CD8-positive, alpha-beta memory T cell (primary cell): ENCODE results near the gene CFAP92. TPM values are rescaled to one million over a fixed set of nuclear protein-coding genes. Genes with fewer than 3 reads are reported as not detected.

Source experiments
- CTCF ChIA-PET: fragments of 350-600 bp; sonication (Branson Sonifier 250); formaldehyde crosslinking; loops from one replicate; lab custom pipeline; 2021; ENCODE audit warnings: antibody characterized with exemption; lab: Charles Lee
- POLR2A ChIA-PET: fragments of 350-600 bp; sonication (Branson Sonifier 250); formaldehyde crosslinking; loops from one replicate; lab custom pipeline; 2021; ENCODE audit warnings: antibody characterized with exemption; lab: Charles Lee
- DNase-seq, 5 donors: peaks; one replicate each; pipeline versions ENCODE4 v3.0.0 to v3.0.0-alpha.2; 2020 to 2022; ENCODE audit warnings: mixed read lengths in 1 of 5
- H3K27ac ChIP-seq: one replicate; pipeline ENCODE4 v1.7.0; 2013; ENCODE audit warnings: low read depth, mild to moderate bottlenecking, low read length, moderate library complexity
- H3K27me3 ChIP-seq: 2 replicates; pipeline ENCODE4 v1.7.0; 2013; ENCODE audit warnings: low read length, mild to moderate bottlenecking; ENCODE audit not compliant: insufficient read depth, poor library complexity, severe bottlenecking
- H3K36me3 ChIP-seq: 2 replicates; pipeline ENCODE4 v1.7.0; 2013; ENCODE audit warnings: mild to moderate bottlenecking, low read length, moderate library complexity; ENCODE audit not compliant: insufficient read depth
- H3K4me1 ChIP-seq: 2 replicates; pipeline ENCODE4 v1.7.0; 2013; ENCODE audit warnings: mild to moderate bottlenecking, low read length, moderate library complexity; ENCODE audit not compliant: insufficient read depth
- H3K4me3 ChIP-seq: 2 replicates; pipeline ENCODE4 v1.7.0; 2013; ENCODE audit warnings: mild to moderate bottlenecking, low read length
- H3K9me3 ChIP-seq: 2 replicates; pipeline ENCODE4 v1.7.0; 2013; ENCODE audit warnings: mild to moderate bottlenecking, low read length
- H3K27ac Mint-ChIP-seq, 8 donors: one replicate each; pipeline ENCODE4 v1.8.0; 2020 to 2021; ENCODE audit warnings: mixed read lengths in 8 of 8, mild to moderate bottlenecking in 6 of 8, inconsistent platforms in 3 of 8, moderate library complexity in 3 of 8
- H3K27me3 Mint-ChIP-seq, 2 donors: one replicate each; pipeline ENCODE4 v1.8.0; 2020 to 2021; ENCODE audit warnings: mixed read lengths in 2 of 2, mild to moderate bottlenecking in 1 of 2, moderate library complexity in 1 of 2
- H3K36me3 Mint-ChIP-seq, 3 donors: one replicate each; pipeline ENCODE4 v1.8.0; 2020 to 2021; ENCODE audit warnings: mixed read lengths in 3 of 3, inconsistent platforms in 1 of 3, mild to moderate bottlenecking in 1 of 3
- H3K4me1 Mint-ChIP-seq, 3 donors: one replicate each; pipeline ENCODE4 v1.8.0; 2020 to 2021; ENCODE audit warnings: mixed read lengths in 3 of 3, inconsistent platforms in 1 of 3, mild to moderate bottlenecking in 1 of 3
- H3K4me3 Mint-ChIP-seq, 7 donors: one replicate each; pipeline ENCODE4 v1.8.0; 2020 to 2021; ENCODE audit warnings: mixed read lengths in 7 of 7, mild to moderate bottlenecking in 6 of 7, moderate library complexity in 4 of 7, inconsistent platforms in 2 of 7
- H3K9me3 Mint-ChIP-seq, 5 donors: one replicate each; pipeline ENCODE4 v1.8.0; 2020 to 2022; ENCODE audit warnings: mixed read lengths in 5 of 5, mild to moderate bottlenecking in 3 of 5, moderate library complexity in 2 of 5, inconsistent platforms in 1 of 5
- polyA plus RNA-seq: library from polyadenylated mRNA; unstranded; fragments of 300-500 nt; fragmentation: Illumina TruSeq; gene quantifications from one replicate; pipeline ENCODE4 v1.2.3, GENCODE V29; 2021
- total RNA-seq, 2 experiments: library from RNA; stranded (reverse); gene quantifications; one replicate each; pipeline ENCODE4 v1.2.3, GENCODE V29; 2021

Gene CFAP92
- total and polyA plus RNA-seq, 3 experiments from 2014 or later = 0.13 to 0.24 TPM; not detected in 1

GRCh38 chr3:128908951-128909350, 84.9 kb downstream of the CFAP92 start:
- no peaks in the 10 kb centered on the region for H3K4me1 Mint-ChIP-seq
- Histone ChIP-seq H3K9me3 (no peaks in the 10 kb centered on the region), H3K4me3 (no peak overlapping the region), H3K4me1 (no peaks in the 10 kb centered on the region), H3K27ac (no peak overlapping the region), H3K27me3 (no peaks in the 10 kb centered on the region), H3K36me3 (peaks cover 65% of the 10 kb centered on the region)
- CTCF ChIA-PET = no interaction called here
- no peak overlapping the region for H3K27ac Mint-ChIP-seq
- H3K36me3 Mint-ChIP-seq = peaks cover 3 to 96% (median 21%) of the 10 kb centered on the region in 3 donors
- H3K27me3 Mint-ChIP-seq = no peaks in the 10 kb centered on the region
- DNase-seq = no peak
- H3K9me3 Mint-ChIP-seq = no peaks in the 10 kb centered on the region
- POLR2A ChIA-PET = no interaction called here
- H3K4me3 Mint-ChIP-seq = no peak overlapping the region

GRCh38 chr3:128907706-128908445, 86.0 kb downstream of the CFAP92 start:
- no peaks in the 10 kb centered on the region for H3K27me3 ChIP-seq
- Mint-ChIP-seq H3K27me3 (no peaks in the 10 kb centered on the region), H3K4me3 (no peak overlapping the region), H3K36me3 (peaks cover 3 to 95% (median 19%) of the 10 kb centered on the region in 3 donors), H3K4me1 (no peaks in the 10 kb centered on the region), H3K9me3 (no peaks in the 10 kb centered on the region), H3K27ac (no peak overlapping the region)
- no peaks in the 10 kb centered on the region for H3K4me1 ChIP-seq
- H3K36me3 ChIP-seq = peaks cover 71% of the 10 kb centered on the region
- POLR2A ChIA-PET = no interaction called here
- CTCF ChIA-PET = no interaction called here
- H3K9me3 ChIP-seq = no peaks in the 10 kb centered on the region
- H3K27ac ChIP-seq = no peak overlapping the region
- no peak overlapping the region for H3K4me3 ChIP-seq
- DNase-seq = no peak

- H3K9me3 ChIP-seq = no peaks in the 10 kb centered on the region
- H3K27me3 ChIP-seq = no peaks in the 10 kb centered on the region
- ChIA-PET POLR2A (no interaction called here), CTCF (no interaction called here)
- no peaks in the 10 kb centered on the region for H3K4me1 Mint-ChIP-seq
- no peak overlapping the region for H3K4me3 ChIP-seq
- no peak overlapping the region for H3K27ac ChIP-seq
- no peaks in the 10 kb centered on the region for H3K9me3 Mint-ChIP-seq
- no peak for DNase-seq
- no peaks in the 10 kb centered on the region for H3K4me1 ChIP-seq
- peak overlapping the region in 2 of 8 donors; percentile 82 to 88 for H3K27ac Mint-ChIP-seq
- H3K36me3 Mint-ChIP-seq = peaks cover 3 to 93% (median 11%) of the 10 kb centered on the region in 3 donors
- H3K4me3 Mint-ChIP-seq = no peak overlapping the region
- H3K36me3 ChIP-seq = peaks cover 68% of the 10 kb centered on the region
- no peaks in the 10 kb centered on the region for H3K27me3 Mint-ChIP-seq
These were observed 86.9 kb downstream of the CFAP92 start for GRCh38 chr3:128906804-128907525.

GRCh38 chr3:128906031-128906803, 87.7 kb downstream of the CFAP92 start:
- Mint-ChIP-seq H3K4me1 (no peaks in the 10 kb centered on the region), H3K27me3 (no peaks in the 10 kb centered on the region), H3K4me3 (no peak overlapping the region), H3K36me3 (peaks cover 3 to 94% (median 11%) of the 10 kb centered on the region in 3 donors), H3K9me3 (no peaks in the 10 kb centered on the region), H3K27ac (peak overlapping the region in 2 of 8 donors; percentile 3 to 82)
- DNase-seq = no peak
- Histone ChIP-seq H3K4me3 (no peak overlapping the region), H3K9me3 (no peaks in the 10 kb centered on the region), H3K4me1 (no peaks in the 10 kb centered on the region), H3K27ac (no peak overlapping the region), H3K27me3 (no peaks in the 10 kb centered on the region), H3K36me3 (peaks cover 72% of the 10 kb centered on the region)
- CTCF ChIA-PET = no interaction called here
- POLR2A ChIA-PET = no interaction called here

- no peak overlapping the region for H3K4me3 Mint-ChIP-seq
- CTCF ChIA-PET = no interaction called here
- POLR2A ChIA-PET = no interaction called here
These were observed 90.4 kb downstream of the CFAP92 start for GRCh38 chr3:128903501-128903900.

GRCh38 chr3:128902426-128902825, 91.5 kb downstream of the CFAP92 start:
- H3K9me3 ChIP-seq = no peaks in the 10 kb centered on the region
- peaks cover 5 to 92% (median 31%) of the 10 kb centered on the region in 3 donors for H3K36me3 Mint-ChIP-seq
- no peak overlapping the region for H3K27ac Mint-ChIP-seq
- H3K27me3 Mint-ChIP-seq = no peaks in the 10 kb centered on the region
- no peak for DNase-seq
- H3K36me3 ChIP-seq = peaks cover 63% of the 10 kb centered on the region
- POLR2A ChIA-PET = no interaction called here
- H3K27ac ChIP-seq = no peak overlapping the region
- H3K4me1 Mint-ChIP-seq = no peaks in the 10 kb centered on the region
- no peak overlapping the region for H3K4me3 Mint-ChIP-seq
- no peak overlapping the region for H3K4me3 ChIP-seq
- no peaks in the 10 kb centered on the region for H3K4me1 ChIP-seq
- no peaks in the 10 kb centered on the region for H3K27me3 ChIP-seq
- no peaks in the 10 kb centered on the region for H3K9me3 Mint-ChIP-seq
- CTCF ChIA-PET = interaction anchor here (1.0 kb wide), 1 partner anchor 108 kb away, joined by 3 read pairs; no protein-coding TSS in a partner anchor

More at GRCh38 chr3:128903501-128903900, 90.4 kb downstream of the CFAP92 start:
- Histone ChIP-seq H3K9me3 (no peaks in the 10 kb centered on the region), H3K27ac (no peak overlapping the region), H3K36me3 (peaks cover 70% of the 10 kb centered on the region), H3K4me1 (no peaks in the 10 kb centered on the region), H3K4me3 (no peak overlapping the region), H3K27me3 (no peaks in the 10 kb centered on the region)
- H3K27me3 Mint-ChIP-seq = no peaks in the 10 kb centered on the region
- no peaks in the 10 kb centered on the region for H3K4me1 Mint-ChIP-seq
- no peak overlapping the region for H3K27ac Mint-ChIP-seq
- peaks cover 3 to 95% (median 27%) of the 10 kb centered on the region in 3 donors for H3K36me3 Mint-ChIP-seq
- DNase-seq = no peak
- H3K9me3 Mint-ChIP-seq = no peaks in the 10 kb centered on the region

GRCh38 chr3:128895843-128896697, 97.8 kb downstream of the CFAP92 start:
- no peaks in the 10 kb centered on the region for H3K9me3 ChIP-seq
- Mint-ChIP-seq H3K4me1 (peaks cover 2 to 4% (median 3%) of the 10 kb centered on the region in 3 donors), H3K36me3 (peaks cover 5 to 86% (median 43%) of the 10 kb centered on the region in 3 donors), H3K4me3 (no peak overlapping the region), H3K9me3 (no peaks in the 10 kb centered on the region), H3K27me3 (no peaks in the 10 kb centered on the region), H3K27ac (peak overlapping the region in 2 of 8 donors; percentile 54 to 80)
- peaks cover 32% of the 10 kb centered on the region for H3K36me3 ChIP-seq
- H3K4me3 ChIP-seq = no peak overlapping the region
- ChIA-PET POLR2A (no interaction called here), CTCF (no interaction called here)
- no peak overlapping the region for H3K27ac ChIP-seq
- H3K27me3 ChIP-seq = no peaks in the 10 kb centered on the region
- no peaks in the 10 kb centered on the region for H3K4me1 ChIP-seq
- DNase-seq = no peak
